KMS-11 (cell line): ENCODE measurements around the gene MAT1A.
A peak's percentile ranks its signal among the peaks of the same experiment; 100 is the strongest.
"Not testable (repeated sequence)": the region's sequence is repeated elsewhere in the genome, so short reads cannot be mapped to it uniquely, and the experiment has no call there.

Experiments
- H2AFZ ChIP-seq: fragments of 200-600 bp; sonication (generic); 2 replicates; pipeline ENCODE4 v1.6.1; 2016; ENCODE audit warnings: antibody characterized with exemption, mixed run types, low read depth
- H3K27ac ChIP-seq: fragments of 200-600 bp; sonication (generic); 2 replicates; pipeline ENCODE4 v1.6.1; 2016; ENCODE audit warnings: mild to moderate bottlenecking, mixed run types
- H3K27me3 ChIP-seq: fragments of 200-600 bp; sonication (generic); 2 replicates; pipeline ENCODE4 v1.6.1; 2017; ENCODE audit warnings: mild to moderate bottlenecking, low read depth, mixed run types, moderate library complexity; ENCODE audit not compliant: insufficient read depth
- H3K36me3 ChIP-seq: fragments of 200-600 bp; sonication (generic); 2 replicates; pipeline ENCODE4 v1.6.1; 2017; ENCODE audit warnings: mild to moderate bottlenecking, mixed run types; ENCODE audit not compliant: insufficient read depth
- H3K4me1 ChIP-seq: fragments of 200-600 bp; sonication (generic); 2 replicates; pipeline ENCODE4 v1.6.1; 2016; ENCODE audit warnings: mild to moderate bottlenecking, low read depth, mixed run types; ENCODE audit not compliant: poor library complexity, severe bottlenecking
- H3K4me2 ChIP-seq: fragments of 200-600 bp; sonication (generic); 2 replicates; pipeline ENCODE4 v1.7.0; 2016; ENCODE audit warnings: mild to moderate bottlenecking, mixed run types
- H3K4me3 ChIP-seq: fragments of 200-600 bp; sonication (generic); IDR thresholded peaks from 2 replicates; pipeline ENCODE4 v1.6.1; 2017; ENCODE audit warnings: low read depth, low read length, mixed read lengths; ENCODE audit not compliant: insufficient read depth
- H3K79me2 ChIP-seq: fragments of 200-600 bp; sonication (generic); 2 replicates; pipeline ENCODE4 v1.6.1; 2016; ENCODE audit warnings: low read depth, mixed run types; ENCODE audit not compliant: insufficient read depth
- H3K9ac ChIP-seq: fragments of 200-600 bp; sonication (generic); 2 replicates; pipeline ENCODE4 v1.6.1; 2016; ENCODE audit warnings: mild to moderate bottlenecking, mixed run types
- H4K20me1 ChIP-seq: fragments of 200-600 bp; sonication (generic); 2 replicates; pipeline ENCODE4 v1.6.1; 2016; ENCODE audit warnings: mild to moderate bottlenecking, mixed run types; ENCODE audit not compliant: insufficient read depth

Gene MAT1A

GRCh38 chr10:80236457-80236856 is 53.0 kb downstream of the MAT1A start:
- not testable (repeated sequence) for H4K20me1 ChIP-seq, H3K36me3 ChIP-seq, H3K9ac ChIP-seq, H2AFZ ChIP-seq, H3K4me3 ChIP-seq, H3K27ac ChIP-seq, H3K27me3 ChIP-seq, H3K4me2 ChIP-seq, H3K79me2 ChIP-seq
- peaks cover 15% of the 10 kb centered on the region for H3K4me1 ChIP-seq

DNA sequence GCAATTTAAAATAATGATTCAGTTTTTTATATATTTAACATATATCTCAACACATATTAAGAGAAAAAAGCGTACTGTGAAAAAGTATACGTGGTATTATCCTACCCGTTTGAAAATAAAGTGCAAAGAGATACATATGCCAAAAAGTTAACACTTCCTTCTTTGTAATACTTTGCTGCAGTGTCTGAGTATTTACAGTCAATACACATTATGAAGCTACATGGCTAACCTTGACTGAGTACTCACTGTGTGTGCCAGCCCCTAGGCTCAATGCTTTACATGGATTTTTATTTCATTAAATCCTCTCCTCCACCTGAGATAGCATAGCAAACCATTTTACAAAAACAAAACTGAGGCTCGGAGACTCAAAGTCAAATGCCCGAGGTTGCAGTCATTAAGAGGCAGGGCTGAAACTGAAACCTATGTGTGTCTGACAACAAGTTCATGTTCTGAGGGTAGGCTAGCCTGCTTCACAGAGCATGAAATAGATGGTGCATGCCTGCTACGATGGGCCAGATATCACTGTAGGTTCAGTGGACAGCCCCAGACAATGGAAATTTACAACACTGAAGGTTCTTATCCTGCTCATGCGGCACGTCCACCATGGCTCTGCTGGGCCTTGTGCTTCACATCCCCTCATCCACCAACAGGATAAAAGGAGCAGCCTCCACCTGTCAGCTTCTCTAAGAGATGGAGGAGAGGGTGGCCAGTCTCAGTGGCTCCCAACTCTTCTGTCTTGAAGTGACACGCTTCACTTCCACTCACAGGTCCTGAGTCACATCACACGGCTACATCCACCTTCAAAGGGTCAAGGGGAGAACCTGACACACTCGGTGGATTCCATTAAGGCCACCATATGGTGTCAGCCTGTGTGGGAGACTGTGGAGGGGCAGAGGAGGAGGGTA is 54.9 kb downstream of the MAT1A start:
- H3K4me1 ChIP-seq, result peaks cover 15% of the 10 kb centered on the region
- H3K27me3 ChIP-seq, H4K20me1 ChIP-seq, H3K4me3 ChIP-seq, H3K36me3 ChIP-seq, H3K79me2 ChIP-seq: not testable (repeated sequence)
- peak overlapping the region; percentile 30; the same call in 1 of the 2 replicates for H3K9ac ChIP-seq
- H3K4me2 ChIP-seq, result peak overlapping the region; percentile 19
- peak overlapping the region; percentile 36 for H2AFZ ChIP-seq
- H3K27ac ChIP-seq, result peak overlapping the region; percentile 50

DNA sequence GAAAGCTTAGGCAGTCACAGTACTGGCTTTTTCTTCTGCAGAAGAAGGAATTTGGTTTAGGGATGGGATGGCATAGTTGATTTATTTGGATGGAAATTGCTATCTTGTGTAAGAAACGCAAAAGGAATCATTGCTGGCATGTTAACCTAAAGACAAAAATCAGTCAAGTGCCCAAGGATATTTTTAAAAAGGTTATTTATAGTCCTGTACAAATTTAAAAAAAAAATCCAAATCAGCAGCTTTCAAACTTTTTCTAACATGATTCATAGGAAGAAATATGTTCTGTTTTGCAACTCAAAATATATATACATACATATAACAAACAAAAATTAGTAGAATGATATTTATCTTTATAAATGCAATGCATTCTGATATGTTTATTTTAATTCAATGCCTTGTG is 55.6 kb downstream of the MAT1A start:
- H3K79me2 ChIP-seq, H3K4me2 ChIP-seq: not testable (repeated sequence)

DNA sequence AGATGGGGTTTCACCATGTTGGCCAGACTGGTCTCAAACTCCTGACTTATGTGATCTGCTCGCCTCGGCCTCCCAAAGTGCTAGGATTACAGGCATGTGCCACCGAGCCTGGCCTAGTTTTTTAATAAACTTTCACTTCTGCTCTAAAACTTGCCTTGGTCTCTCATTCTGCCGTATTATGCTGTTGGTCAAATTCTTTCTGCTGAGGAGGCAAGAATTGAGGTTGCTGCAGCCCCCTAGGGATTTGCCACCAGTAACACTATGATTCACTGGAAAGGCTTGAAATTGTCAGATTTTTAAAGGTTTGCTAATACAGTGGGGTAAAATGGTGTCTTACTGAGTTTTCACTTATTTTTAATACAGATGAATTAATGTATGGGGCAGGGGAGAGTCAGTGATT is 62.7 kb downstream of the MAT1A start:
- H3K27me3 ChIP-seq, H3K79me2 ChIP-seq, H3K27ac ChIP-seq, H4K20me1 ChIP-seq, H3K4me2 ChIP-seq, H3K9ac ChIP-seq, H3K36me3 ChIP-seq, H3K4me1 ChIP-seq, H3K4me3 ChIP-seq, H2AFZ ChIP-seq: not testable (repeated sequence)

More for the DNA sequence above, 55.6 kb downstream of the MAT1A start:
- H4K20me1 ChIP-seq, H2AFZ ChIP-seq, H3K27ac ChIP-seq, H3K4me3 ChIP-seq, H3K36me3 ChIP-seq, H3K9ac ChIP-seq, H3K27me3 ChIP-seq: not testable (repeated sequence)
- peaks cover 15% of the 10 kb centered on the region for H3K4me1 ChIP-seq

- H3K36me3 ChIP-seq, H2AFZ ChIP-seq, H3K4me1 ChIP-seq, H3K4me2 ChIP-seq, H3K27ac ChIP-seq, H3K4me3 ChIP-seq, H4K20me1 ChIP-seq, H3K27me3 ChIP-seq, H3K79me2 ChIP-seq, H3K9ac ChIP-seq: not testable (repeated sequence)
These were observed 66.4 kb downstream of the MAT1A start for GRCh38 chr10:80223031-80223419.
